HG03025 (cell line): Measurements from ENCODE around the gene DPEP3.
A peak's percentile ranks its signal among the peaks of the same experiment; 100 is the strongest.
"Not testable (repeated sequence)": the region's sequence is repeated elsewhere in the genome, so short reads cannot be mapped to it uniquely, and the experiment has no call there.

Experiments used
- ATAC-seq: cut with Tn5 transposase; IDR thresholded peaks from one replicate; pipeline ENCODE4 v1.9.1; 2021; ENCODE audit warnings: mild to moderate bottlenecking, moderate library complexity; ENCODE audit not compliant: unreplicated experiment, low FRiP score

Gene DPEP3

GRCh38 chr16:67979955-67980678, at the start of gene DPEP3:
DPEP3 (minus strand) TSS chr16:67980499; CDS start chr16:67980380, 119 bp downstream.
- ATAC-seq: no peak

GRCh38 chr16:68028996-68029395, 48.7 kb upstream of the DPEP3 start:
- ATAC-seq: no peak

GRCh38 chr16:68022728-68023537, 42.6 kb upstream of the DPEP3 start, which contains the start of the genes DDX28 and DUS2:
DDX28 (minus strand) TSS chr16:68023232; CDS start chr16:68023202, 30 bp downstream.
DUS2 (plus strand) TSS chr16:68023284; CDS start chr16:68038024, 14,740 bp downstream.
- ATAC-seq: peak; percentile 60

GRCh38 chr16:68022278-68022727, 42.0 kb upstream of the DPEP3 start:
- peak; percentile 18 for ATAC-seq

- no peak for ATAC-seq
Measured at GRCh38 chr16:68021490-68021889, 41.2 kb upstream of the DPEP3 start.

- no peak for ATAC-seq
Measured at GRCh38 chr16:68019167-68019680, 38.9 kb upstream of the DPEP3 start.

- no peak for ATAC-seq
Measured at GRCh38 chr16:68015681-68016080, 35.4 kb upstream of the DPEP3 start, which contains the start of gene DPEP2NB. DPEP2NB (minus strand) TSS chr16:68015911; CDS start chr16:68015770, 141 bp downstream.

GRCh38 chr16:68013440-68013839, 33.1 kb upstream of the DPEP3 start:
- no peak for ATAC-seq

GRCh38 chr16:68009872-68010271, 29.6 kb upstream of the DPEP3 start:
- ATAC-seq: not testable (repeated sequence)

- no peak for ATAC-seq
Measured at GRCh38 chr16:68009157-68009735, 28.9 kb upstream of the DPEP3 start.

GRCh38 chr16:68005786-68006286, 25.5 kb upstream of the DPEP3 start:
- no peak for ATAC-seq

- ATAC-seq: no peak
Measured at GRCh38 chr16:68005211-68005610, 24.9 kb upstream of the DPEP3 start.

GRCh38 chr16:68003031-68003430, 22.7 kb upstream of the DPEP3 start:
- ATAC-seq: no peak

GRCh38 chr16:68000450-68000849, 20.2 kb upstream of the DPEP3 start:
- ATAC-seq: no peak

GRCh38 chr16:67999985-68000384, 19.7 kb upstream of the DPEP3 start:
- no peak for ATAC-seq

- ATAC-seq: not testable (repeated sequence)
Measured at GRCh38 chr16:67998779-67999688, 18.7 kb upstream of the DPEP3 start, which contains the start of gene DPEP2. DPEP2 (minus strand) TSS chr16:67999484; CDS start chr16:67993212, 6,272 bp downstream.

GRCh38 chr16:67998231-67998778, 18.0 kb upstream of the DPEP3 start:
- not testable (repeated sequence) for ATAC-seq

- ATAC-seq: no peak
Measured at GRCh38 chr16:67996666-67997065, 16.4 kb upstream of the DPEP3 start.

GRCh38 chr16:67995423-67995822, 15.1 kb upstream of the DPEP3 start:
- ATAC-seq: no peak
